Adipose tissue (tissue), 3 donors: Measurements from ENCODE around the gene ZFR2. TPM values are rescaled to one million over a fixed set of nuclear protein-coding genes. Genes with fewer than 3 reads are reported as not detected.
"Not testable (repeated sequence)": the region's sequence is repeated elsewhere in the genome, so short reads cannot be mapped to it uniquely, and the experiment has no call there.

Source experiments
- H3K27ac ChIP-seq: one replicate; pipeline ENCODE4 v1.5.1; 2013; ENCODE audit warnings: low read depth, low read length
- WGBS, 3 donors: extraction: QIAGEN DNeasy Blood & Tissue Kit; methylation state at CpG; one replicate each; pipeline ENCODE4 v1.1.7; 2013; 5-methylcytosine and 5-hydroxymethylcytosine counted together
- polyA plus RNA-seq, 3 donors: library from polyadenylated mRNA; stranded (reverse); fragments of 200-250 nt; gene quantifications; one replicate each; pipeline ENCODE4 v1.2.3, GENCODE V29; 2013
- donor health status: healthy with polysubstance abuse.
- donor health status: Bipolar disorder and iron deficiency.
- donor health status: healthy.

The ZFR2 gene
- polyA plus RNA-seq, 3 donors: 0.03 to 0.23 TPM; not detected in 1

DNA sequence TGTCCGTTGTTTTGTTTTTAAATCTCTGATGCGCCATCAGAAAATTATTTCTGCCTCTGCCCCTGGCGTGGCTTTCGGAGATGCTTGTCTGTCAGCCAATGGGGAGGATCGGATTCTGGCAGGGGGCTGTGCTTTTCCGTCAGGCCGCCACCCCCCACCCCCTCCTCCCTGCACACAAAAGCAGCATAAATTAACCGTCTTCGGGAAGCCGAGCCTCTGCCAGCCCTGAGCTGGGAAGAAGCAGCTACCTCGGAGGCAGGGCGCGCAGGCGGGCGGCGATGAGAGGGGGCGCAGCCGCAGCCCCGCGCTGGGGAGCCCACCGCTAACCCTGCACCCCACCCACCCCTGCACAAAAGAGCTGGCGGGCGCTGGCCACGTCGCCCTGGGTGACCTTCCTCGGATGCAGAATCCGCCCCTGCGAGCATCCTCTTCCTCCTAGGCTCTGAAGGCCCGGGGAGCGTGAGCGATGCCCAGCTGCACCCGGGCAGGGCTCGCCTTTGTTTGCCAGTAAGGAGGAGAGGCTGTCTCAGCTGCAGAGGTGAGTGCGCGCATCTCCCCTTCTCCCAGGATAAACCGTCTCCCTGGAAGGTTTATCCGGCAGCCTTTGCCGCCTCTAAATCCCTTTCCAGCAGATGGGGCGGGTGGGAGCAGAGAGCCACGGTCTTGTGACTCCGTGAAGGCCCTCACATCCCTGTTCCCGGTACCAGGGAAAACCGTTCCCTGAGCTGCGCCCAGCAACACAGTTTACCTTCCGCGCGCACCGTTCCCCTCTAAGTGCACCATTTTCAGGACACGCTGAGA lies 11.8 kb upstream of the ZFR2 start, which contains the start of gene ATCAY:
ATCAY (plus strand) TSS at position 215 of the 801 bp plus-strand sequence. CDS start 5,083 bp downstream, outside the sequence.
- no peak within 1 kb of the TSS for H3K27ac ChIP-seq
- WGBS, 3 donors: 1 to 3% (median 3%) methylated on average over 48 to 49 of the region's 49 CpGs

GRCh38 chr19:3879656-3880055 lies 10.8 kb upstream of the ZFR2 start:
- H3K27ac ChIP-seq: no peak overlapping the region
- WGBS, 3 donors: 59 to 65% (median 60%) methylated on average over 12 of the region's 12 CpGs

DNA sequence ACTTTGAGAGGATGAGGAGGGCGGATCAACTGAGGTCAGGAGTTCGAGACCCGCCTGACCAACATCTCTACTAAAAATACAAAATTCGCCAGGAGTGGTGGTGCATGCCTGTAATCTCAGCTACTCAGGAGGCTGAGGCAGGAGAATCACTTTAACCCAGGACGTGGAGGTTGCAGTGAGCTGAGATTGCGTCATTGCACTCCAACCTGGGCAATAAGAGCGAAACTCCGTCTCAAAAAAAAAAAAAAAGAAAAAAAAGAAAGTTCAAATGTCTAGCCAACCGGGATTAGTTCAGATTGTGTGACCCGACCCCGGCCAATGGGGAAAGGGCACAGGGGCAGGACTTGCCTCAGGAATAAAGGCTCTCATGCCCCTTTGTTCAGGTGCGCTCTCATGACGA lies 5.9 kb upstream of the ZFR2 start:
- H3K27ac ChIP-seq: not testable (repeated sequence)
- 70 to 82% (median 75%) methylated on average over 11 to 13 of the region's 13 CpGs for WGBS, 3 donors

- 48 to 66% (median 61%) methylated on average over 4 of the region's 4 CpGs for WGBS, 3 donors
- no peak overlapping the region for H3K27ac ChIP-seq
Measured at GRCh38 chr19:3873151-3873550, 4.3 kb upstream of the ZFR2 start.

GRCh38 chr19:3867971-3868769 lies 668 bp downstream of the ZFR2 start:
- WGBS, 3 donors: 9 to 14% (median 13%) methylated on average over 24 to 30 of the region's 30 CpGs
- H3K27ac ChIP-seq: no peak overlapping the region

GRCh38 chr19:3866910-3867638 lies 1.8 kb downstream of the ZFR2 start:
- H3K27ac ChIP-seq: no peak overlapping the region
- 49 to 59% (median 57%) methylated on average over 14 of the region's 14 CpGs for WGBS, 3 donors

DNA sequence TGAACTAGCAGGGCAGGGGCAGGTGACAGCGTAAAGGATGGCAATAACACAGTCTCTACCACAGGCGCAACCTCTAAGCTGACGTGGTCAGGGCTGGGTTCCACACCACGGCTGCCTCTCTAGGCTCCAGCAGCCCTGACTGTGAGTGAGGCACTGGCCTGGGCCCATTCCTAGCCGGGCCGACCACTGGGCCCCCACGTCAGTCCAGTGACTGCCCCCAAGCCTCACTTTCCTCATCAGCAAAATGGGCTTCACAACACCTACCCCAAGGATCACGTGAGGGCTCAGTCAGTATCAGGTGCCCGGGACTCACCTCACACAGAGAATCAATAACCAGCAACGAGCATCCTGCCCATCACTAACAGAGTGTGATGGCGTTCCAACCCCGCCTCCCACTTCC lies 5.2 kb downstream of the ZFR2 start:
- H3K27ac ChIP-seq: no peak overlapping the region
- WGBS, 3 donors: 70 to 73% (median 71%) methylated on average over 12 of the region's 12 CpGs

DNA sequence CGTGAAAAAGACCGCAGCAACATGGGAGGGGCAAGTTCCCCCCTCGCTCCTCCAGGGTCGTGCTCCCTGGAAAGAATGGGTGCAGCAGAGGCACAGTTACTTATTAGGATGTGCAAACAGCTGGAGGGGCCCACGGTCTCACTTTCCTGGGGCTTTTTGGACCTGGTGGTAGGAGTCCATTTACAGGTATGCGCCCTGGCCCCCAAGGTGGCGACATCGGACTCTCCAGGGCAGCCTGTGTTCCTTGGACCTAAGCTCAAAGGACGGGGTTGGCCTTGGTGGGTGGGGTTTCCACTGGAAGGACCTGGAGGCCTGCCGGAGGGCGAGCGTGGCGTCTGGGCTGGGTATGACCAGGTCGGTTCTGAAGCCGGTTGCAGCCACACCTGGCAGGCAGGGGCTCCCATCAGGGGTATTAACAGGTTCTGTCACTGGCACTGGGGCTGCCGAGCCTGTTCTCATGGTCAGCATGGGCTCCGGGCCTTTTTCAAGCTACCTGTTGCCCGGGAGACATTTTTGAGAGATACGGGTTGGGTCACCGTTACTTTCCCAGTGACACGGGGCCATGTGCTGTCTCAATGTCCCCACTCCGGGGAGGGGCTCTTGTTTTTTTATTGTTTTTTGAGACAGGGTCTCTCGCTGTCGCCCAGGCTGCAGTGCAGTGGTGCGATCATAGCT lies 5.9 kb downstream of the ZFR2 start:
- 64 to 82% (median 82%) methylated on average over 25 of the region's 25 CpGs for WGBS, 3 donors
- no peak overlapping the region for H3K27ac ChIP-seq

DNA sequence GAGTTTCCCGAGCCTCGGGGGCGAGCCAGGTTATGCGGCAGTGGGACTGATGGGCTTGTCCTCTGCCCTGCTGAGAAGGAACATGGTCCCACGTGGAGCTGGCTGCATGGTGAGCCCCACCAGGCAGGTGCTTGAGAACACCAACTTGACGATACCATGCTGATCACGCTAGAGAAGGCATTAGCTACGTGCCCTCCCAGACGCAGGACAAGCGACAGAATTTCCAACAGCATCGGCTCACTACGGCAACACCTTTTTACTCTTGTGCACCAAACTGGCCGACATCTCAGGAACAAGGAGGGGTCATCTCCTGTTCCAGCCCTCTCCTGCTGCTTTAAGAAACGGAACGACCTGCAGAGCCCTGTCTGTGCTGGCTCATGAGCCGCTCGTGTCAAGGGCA lies 8.3 kb downstream of the ZFR2 start:
- no peak overlapping the region for H3K27ac ChIP-seq
- 83 to 87% (median 86%) methylated on average over 17 of the region's 17 CpGs for WGBS, 3 donors

GRCh38 chr19:3857449-3858003 lies 11.3 kb downstream of the ZFR2 start:
- no peak overlapping the region for H3K27ac ChIP-seq
- 78 to 82% (median 79%) methylated on average over 11 to 12 of the region's 12 CpGs for WGBS, 3 donors

- no peak overlapping the region for H3K27ac ChIP-seq
- WGBS, 3 donors: 91 to 93% (median 92%) methylated on average over 19 of the region's 19 CpGs
Measured at GRCh38 chr19:3855320-3855719, 13.5 kb downstream of the ZFR2 start.

- WGBS, 3 donors: 70 to 76% (median 76%) methylated on average over 4 of the region's 4 CpGs
Measured at GRCh38 chr19:3852614-3853254, 16.1 kb downstream of the ZFR2 start.

DNA sequence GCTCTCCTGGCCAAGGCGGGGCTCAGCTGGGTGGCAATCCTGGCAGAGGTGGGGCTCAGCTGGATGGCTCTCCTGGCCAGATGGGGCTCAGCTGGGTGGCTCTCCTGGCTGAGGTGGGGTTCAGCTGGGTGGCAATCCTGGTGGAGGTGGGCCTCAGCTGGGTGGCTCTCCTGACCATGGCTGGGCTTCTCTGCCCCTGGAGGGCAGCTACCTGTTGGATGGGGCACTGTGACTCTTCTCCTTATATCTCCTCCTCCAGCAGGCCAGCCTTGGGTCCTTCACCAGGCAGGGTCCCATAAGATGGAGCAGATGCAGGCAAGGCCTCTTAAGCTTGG lies 16.7 kb downstream of the ZFR2 start:
- 96 to 100% (median 100%) methylated on average over 1 of the region's 1 CpG for WGBS, 3 donors
- no peak overlapping the region for H3K27ac ChIP-seq

More at GRCh38 chr19:3852614-3853254, 16.1 kb downstream of the ZFR2 start:
- no peak overlapping the region for H3K27ac ChIP-seq

DNA sequence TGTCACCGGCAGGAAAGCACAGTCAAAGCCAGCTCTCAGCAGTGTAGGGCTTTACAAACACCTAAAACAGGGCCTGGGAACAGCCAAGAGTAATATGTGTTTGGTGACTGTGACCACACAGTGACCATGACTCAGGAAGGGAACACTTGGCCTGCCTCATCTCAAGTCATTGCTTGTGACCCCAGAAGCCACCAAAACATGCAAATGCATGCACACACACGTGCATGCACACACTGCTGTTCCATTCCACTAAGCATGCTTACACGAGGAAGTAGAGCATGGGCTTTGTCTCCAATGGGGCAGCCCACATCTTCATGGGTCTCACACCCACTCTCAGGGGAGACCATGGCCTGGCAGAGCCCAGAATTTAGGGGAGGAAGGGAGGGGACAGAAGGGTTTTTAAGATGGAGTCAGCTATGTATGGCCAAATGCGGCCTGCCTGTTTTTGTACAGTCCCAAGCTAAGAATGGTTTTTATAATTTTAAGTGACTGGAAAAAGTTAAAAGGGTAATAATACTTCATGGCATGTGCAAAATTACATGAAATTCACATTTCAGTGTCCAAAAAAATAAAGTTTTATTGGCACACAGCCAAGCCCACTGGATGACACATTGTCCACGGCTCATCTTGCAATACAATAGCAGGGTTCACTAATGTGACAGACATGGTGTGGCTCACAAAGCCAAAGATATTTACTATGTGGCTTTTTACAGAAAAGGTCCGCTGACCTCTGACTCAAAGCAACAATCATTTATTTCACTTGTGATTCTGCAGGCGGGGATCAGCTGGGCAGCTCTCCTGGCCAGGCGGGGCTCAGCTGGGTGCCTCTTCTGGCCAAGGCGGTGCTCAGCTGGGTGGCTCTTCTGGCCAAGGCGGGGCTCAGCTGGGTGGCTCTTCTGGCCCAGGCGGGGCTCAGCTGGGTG lies 17.3 kb downstream of the ZFR2 start:
- H3K27ac ChIP-seq: no peak overlapping the region
- WGBS, 3 donors: 92 to 94% (median 93%) methylated on average over 11 of the region's 11 CpGs

GRCh38 chr19:3850320-3850972 lies 18.4 kb downstream of the ZFR2 start:
- WGBS, 3 donors: 80 to 90% (median 84%) methylated on average over 6 of the region's 6 CpGs
- H3K27ac ChIP-seq: no peak overlapping the region

- no peak overlapping the region for H3K27ac ChIP-seq
- WGBS, 3 donors: 75 to 80% (median 76%) methylated on average over 12 of the region's 12 CpGs
Measured at GRCh38 chr19:3849787-3850186, 19.1 kb downstream of the ZFR2 start.
